22Rv1 (cell line): ENCODE data around the gene TMEM72.

Experiments used
- H3K27ac ChIP-seq: fragments of 450-650 bp; 2 replicates; pipeline ENCODE4 v1.5.1; 2017
- ZFX ChIP-seq: fragments of 450-650 bp; IDR thresholded peaks from 2 replicates; pipeline ENCODE4 v1.6.1; 2017; ENCODE audit warnings: antibody characterized with exemption, borderline replicate concordance
- TF ChIP-seq, protein P1 (sequence below): fragments of 450-650 bp; IDR thresholded peaks from 2 replicates; pipeline ENCODE4 v1.5.1; 2017; ENCODE audit warnings: mild to moderate bottlenecking

The TMEM72 gene

DNA sequence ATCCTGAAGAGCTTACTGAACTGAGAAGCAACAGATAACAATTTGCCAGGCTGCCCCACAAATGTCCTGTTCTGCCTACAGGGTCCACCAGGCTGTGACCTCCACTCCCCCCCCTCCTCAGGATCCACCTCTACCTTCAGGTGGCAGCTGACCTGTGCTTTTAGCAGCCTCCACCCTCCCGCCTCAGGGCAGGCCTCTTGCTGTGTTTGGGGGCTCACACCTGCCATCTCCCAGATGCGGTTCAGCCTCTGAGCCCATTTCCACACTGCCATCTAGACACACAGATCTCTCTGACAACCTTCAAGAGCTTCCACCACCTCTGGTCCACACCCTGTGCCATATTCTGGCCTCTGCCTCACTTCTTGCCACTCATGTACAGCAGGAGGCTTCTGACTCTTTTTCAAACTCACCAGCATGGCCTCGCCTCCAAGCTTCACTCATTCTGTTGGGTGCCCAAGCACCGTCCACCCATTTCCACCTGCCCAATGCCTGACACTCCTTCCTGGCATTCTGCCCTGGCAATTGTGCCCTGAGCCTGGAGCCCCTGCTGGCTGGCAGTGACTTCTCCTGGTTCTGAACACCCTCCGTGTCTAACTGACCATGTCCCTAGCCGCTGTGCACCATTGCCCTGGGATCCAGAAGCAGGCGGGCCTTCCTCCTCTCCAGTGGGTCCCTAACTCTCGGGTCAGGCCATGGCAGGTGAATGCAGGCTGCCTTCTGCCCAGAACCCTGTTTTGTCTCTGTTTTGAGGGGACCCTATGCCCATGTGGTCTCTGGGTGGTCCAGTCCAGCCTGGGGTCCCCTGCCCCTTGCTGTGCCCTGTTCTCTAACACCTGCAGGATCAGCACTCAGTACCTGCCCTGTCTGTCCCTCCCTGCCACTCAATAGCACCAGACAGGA is 18.5 kb downstream of the TMEM72 start:
- H3K27ac ChIP-seq = no peak overlapping the region
- TF ChIP-seq, protein P1, sequence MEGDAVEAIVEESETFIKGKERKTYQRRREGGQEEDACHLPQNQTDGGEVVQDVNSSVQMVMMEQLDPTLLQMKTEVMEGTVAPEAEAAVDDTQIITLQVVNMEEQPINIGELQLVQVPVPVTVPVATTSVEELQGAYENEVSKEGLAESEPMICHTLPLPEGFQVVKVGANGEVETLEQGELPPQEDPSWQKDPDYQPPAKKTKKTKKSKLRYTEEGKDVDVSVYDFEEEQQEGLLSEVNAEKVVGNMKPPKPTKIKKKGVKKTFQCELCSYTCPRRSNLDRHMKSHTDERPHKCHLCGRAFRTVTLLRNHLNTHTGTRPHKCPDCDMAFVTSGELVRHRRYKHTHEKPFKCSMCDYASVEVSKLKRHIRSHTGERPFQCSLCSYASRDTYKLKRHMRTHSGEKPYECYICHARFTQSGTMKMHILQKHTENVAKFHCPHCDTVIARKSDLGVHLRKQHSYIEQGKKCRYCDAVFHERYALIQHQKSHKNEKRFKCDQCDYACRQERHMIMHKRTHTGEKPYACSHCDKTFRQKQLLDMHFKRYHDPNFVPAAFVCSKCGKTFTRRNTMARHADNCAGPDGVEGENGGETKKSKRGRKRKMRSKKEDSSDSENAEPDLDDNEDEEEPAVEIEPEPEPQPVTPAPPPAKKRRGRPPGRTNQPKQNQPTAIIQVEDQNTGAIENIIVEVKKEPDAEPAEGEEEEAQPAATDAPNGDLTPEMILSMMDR = no peak
- TF ChIP-seq ZFX = no peak

DNA sequence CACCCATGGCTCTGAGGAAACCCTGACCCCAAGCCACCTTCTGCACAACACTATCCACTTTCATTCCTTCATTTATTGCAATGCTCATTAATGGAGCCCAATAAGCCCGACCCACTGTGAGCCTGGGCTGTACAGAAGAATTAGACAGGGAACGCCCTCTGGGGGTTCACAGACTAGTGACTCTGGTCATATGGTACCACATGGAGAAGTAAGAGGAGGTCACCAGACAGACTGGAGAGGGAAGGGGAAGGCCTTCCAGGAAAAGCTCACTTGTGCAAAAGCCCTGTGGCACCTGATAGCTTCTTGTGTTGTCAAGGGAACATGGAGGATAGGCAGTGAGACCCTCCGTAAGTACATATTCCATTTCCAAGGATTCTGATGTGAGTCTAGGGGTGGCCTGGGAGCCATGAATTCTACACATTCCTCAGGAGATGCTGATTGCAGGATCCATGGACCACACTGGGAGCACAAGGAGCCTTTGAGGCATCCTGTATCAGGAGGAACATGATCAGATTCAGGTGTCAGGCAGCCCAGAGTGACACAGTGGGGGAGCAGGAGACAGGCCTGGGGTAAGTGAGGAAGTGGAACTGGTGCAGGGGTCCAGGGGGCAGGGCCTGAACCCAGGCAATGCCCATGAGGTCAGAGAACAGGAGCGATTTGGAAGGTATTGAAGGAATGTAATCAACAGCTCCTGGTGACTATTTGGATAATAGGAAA is 19.9 kb downstream of the TMEM72 start:
- H3K27ac ChIP-seq = no peak overlapping the region
- TF ChIP-seq, protein P1 = no peak
- TF ChIP-seq ZFX = no peak

DNA sequence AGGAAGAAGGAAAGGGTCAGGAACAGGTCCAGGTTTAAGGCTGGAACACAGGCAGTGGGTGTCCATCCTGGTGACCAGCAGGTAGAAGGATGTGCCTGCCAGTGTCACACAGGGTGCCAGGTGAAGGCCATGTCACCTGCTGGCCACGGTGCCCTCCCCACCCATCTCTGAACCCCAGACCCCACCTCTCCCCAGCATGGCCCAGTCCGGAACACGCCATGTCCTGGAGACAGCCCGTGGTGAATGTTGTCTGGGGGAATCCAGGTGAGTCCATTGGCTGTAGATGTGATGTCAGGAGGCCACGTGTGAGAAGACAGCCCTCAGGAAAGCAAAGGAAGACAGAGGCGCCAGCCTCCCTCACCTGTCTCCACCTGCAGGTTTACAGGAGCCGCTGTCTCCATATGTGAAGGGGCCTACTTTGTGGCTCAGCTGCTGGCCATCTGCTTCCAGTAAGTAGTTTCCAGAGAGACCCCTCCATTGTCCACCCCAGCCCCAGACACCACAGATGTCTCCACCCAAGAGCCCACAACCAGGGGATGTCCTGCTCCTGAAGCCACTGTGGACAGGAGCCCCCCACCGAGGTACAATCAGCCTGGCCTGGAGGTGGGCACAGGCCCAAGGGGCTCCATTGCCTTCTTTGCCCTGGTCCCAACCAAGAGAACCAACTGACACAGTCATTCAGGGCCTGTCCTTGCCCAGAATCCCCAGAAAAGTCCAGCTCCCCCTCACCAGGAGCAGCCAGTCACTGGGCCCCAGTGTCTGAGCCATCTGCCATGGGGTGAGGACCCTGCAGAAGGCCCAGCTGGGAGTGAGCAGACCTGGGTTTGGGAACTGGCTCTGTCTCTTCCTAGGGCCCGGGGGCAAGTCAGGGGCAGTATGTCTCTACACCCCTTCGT is 20.7 kb downstream of the TMEM72 start:
- no peak overlapping the region for H3K27ac ChIP-seq
- TF ChIP-seq, protein P1 = no peak
- TF ChIP-seq ZFX = no peak

DNA sequence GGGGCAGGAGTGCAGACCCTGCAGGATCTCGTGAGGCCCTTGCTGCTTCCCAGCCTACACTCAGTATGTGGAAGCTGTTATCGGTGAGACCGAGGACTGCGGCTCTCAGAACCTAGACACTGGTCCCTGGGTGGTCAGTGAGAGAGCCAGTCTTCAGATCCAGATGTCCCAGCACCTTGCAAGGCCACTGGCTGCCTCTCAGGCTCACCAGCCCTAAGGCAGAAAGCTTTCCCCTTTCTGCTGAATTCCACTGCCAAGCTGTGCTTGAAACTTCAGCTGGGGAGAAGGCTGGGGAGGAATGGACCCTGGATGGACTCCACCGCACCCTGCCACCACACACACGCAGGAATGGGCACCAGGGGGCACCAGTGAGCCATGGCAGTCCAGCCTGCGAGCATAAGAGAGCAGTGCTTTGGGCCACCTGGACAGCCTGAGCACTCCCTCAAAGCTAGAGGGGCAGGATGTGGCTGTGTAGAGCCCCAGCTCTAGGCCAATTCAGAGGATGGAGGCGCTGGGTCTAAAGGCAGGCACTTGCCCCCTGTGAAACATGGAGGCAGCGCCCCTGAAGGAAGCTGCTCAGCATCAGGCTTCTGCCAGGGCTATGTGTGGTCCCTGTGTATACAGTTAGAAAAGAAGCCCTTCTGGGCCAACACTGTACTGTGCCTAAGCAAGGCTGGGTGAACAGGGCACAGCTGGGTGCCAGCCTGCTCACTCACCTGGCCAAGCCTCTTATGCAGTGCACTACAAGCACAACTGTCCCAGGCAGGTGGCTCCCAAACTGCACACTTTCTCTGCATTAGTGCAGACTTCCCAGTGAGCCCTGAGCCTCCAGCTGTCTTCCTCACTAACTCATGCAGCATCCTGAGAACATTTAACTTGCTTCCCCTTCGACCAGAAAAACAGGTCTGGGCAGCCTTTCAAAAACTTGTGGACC is 21.6 kb downstream of the TMEM72 start:
- no peak for TF ChIP-seq ZFX
- TF ChIP-seq, protein P1 = peak; percentile 96
- no peak overlapping the region for H3K27ac ChIP-seq

DNA sequence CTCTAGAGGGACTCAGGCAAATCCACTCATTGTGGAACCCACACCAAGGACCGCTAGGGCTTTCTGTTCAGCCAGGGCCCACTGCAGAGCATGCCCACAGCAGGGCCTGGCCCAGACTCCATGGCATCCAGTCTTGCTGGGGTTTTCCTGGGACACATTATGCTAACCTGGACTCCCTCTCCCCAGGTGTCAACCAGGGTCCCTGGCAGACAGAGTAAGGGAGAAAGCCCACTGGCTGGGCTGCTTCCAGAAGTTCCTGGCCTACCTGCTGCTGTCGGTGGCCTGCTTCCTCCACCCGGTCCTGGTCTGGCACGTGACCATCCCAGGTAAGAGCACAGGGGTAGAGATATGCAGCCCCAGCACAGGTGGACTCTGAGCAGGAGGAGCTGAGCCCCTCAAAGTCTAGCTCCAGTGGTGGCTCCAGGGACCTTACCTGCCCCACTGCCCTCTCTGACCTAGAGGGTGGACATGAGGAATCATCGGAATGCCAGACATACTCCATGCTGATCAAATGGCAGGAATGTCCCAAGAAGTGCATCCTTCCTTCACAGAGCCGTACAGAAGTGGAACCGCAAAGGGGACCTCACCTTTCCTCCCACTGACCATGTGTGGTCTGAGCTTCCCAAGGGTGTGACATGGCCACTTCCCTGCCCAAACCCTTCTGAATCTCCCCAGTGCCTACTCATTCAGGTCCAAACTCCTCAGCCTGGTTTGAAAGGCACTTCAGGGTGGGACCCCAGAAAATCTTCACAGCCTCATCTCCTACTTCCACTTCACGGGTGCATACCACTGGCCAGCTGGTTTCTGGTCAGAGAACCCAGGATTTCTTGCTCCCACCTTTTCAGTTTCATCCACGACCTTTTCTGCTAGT is 22.5 kb downstream of the TMEM72 start:
- TF ChIP-seq ZFX = no peak
- TF ChIP-seq, protein P1 = no peak
- H3K27ac ChIP-seq = no peak overlapping the region
